HCT116 (cell line): ENCODE results near the gene IRF3. TPM values are rescaled to one million over a fixed set of nuclear protein-coding genes. Genes with fewer than 3 reads are reported as not detected.

Source experiments
- ATAC-seq: fragments of 200-7000 bp; cut with Tn5 transposase; 2 replicates; pipeline ENCODE4 v1.9.1; 2020; ENCODE audit warnings: mild to moderate bottlenecking, moderate library complexity
- BruUV-seq: library from RNA; stranded (reverse); fragments of 400-500 nt; replicated peaks from 2 replicates; lab custom pipeline; 2021; lab: Mats Ljungman, UMichigan
- CTCF ChIA-PET: fragments of 300-600 bp; sonication (Branson Sonifier 250); formaldehyde crosslinking; loops from one replicate; lab custom pipeline; 2021; ENCODE audit warnings: antibody characterized with exemption; lab: Charles Lee
- POLR2A ChIA-PET: fragments of 300-600, 350-600 bp; sonication (Branson Sonifier 250); formaldehyde crosslinking; loops from one replicate; lab custom pipeline; 2021; ENCODE audit warnings: antibody characterized with exemption; lab: Charles Lee
- RAD21 ChIA-PET, 2 experiments: fragments of 300-600 bp; sonication (Branson Sonifier 250); formaldehyde crosslinking; loops; one replicate each; lab custom pipeline; 2023; ENCODE audit warnings: low total read pairs in 2 of 2; ENCODE audit not compliant: uncharacterized antibody in 2 of 2, unreplicated experiment in 2 of 2, low non-redundant PET in 1 of 2; lab: Charles Lee
- DNase-seq: peaks from one replicate; pipeline ENCODE4 v3.0.0-alpha.2; 2010; ENCODE audit warnings: low read depth, low spot score
- H2AFZ ChIP-seq: fragments of 200-600 bp; shearing (Covaris generic), sonication (generic); 2 replicates; pipeline ENCODE4 v1.6.1; 2017; ENCODE audit warnings: low read depth, mixed run types, mixed read lengths, antibody characterized with exemption, low read length; ENCODE audit not compliant: poor library complexity, severe bottlenecking
- H3K27ac ChIP-seq: 2 replicates; pipeline ENCODE4 v1.5.1; 2012; ENCODE audit warnings: low read depth, low read length
- H3K27me3 ChIP-seq: fragments of 200-600 bp; sonication (generic); 2 replicates; pipeline ENCODE4 v1.6.1; 2016; ENCODE audit warnings: mixed run types, low read length, mixed read lengths; ENCODE audit not compliant: insufficient read depth
- H3K36me3 ChIP-seq, 2 experiments: fragments of 200-500 bp in 1 of 2; fragments of 200-600 bp in 1 of 2; sonication (Bioruptor generic) in 1 of 2; sonication (generic) in 1 of 2; 2 replicates each; pipeline versions ENCODE4 v1.5.1 to v1.6.1; 2014 to 2016; ENCODE audit warnings: low read length in 2 of 2, inconsistent platforms in 1 of 2, mixed read lengths in 1 of 2, mixed run types in 1 of 2; ENCODE audit not compliant: insufficient read depth in 2 of 2, control insufficient read depth in 1 of 2
- H3K4me1 ChIP-seq, 2 experiments: fragments of 200-600 bp in 1 of 2; sonication (generic) in 1 of 2; 2 replicates each; pipeline versions ENCODE4 v1.5.1 to v1.6.1; 2012 to 2017; ENCODE audit warnings: low read length in 2 of 2, inconsistent platforms in 1 of 2, mild to moderate bottlenecking in 1 of 2, mixed read lengths in 1 of 2, mixed run types in 1 of 2, moderate library complexity in 1 of 2; ENCODE audit not compliant: insufficient read depth in 2 of 2, control insufficient read depth in 1 of 2
- H3K4me2 ChIP-seq: fragments of 200-600 bp; sonication (generic); 2 replicates; pipeline ENCODE4 v1.6.1; 2017; ENCODE audit warnings: mixed run types, low read length, mixed read lengths
- H3K4me3 ChIP-seq, 2 experiments: fragments of 200-600 bp in 1 of 2; sonication (generic) in 1 of 2; replicated peaks in 1 of 2; 2 replicates each; pipeline ENCODE4 v1.5.1; 2011 to 2016; ENCODE audit warnings: low read length in 2 of 2, control low read depth in 1 of 2, low read depth in 1 of 2, mild to moderate bottlenecking in 1 of 2, mixed read lengths in 1 of 2, mixed run types in 1 of 2
- H3K79me2 ChIP-seq: fragments of 200-600 bp; sonication (generic); 2 replicates; pipeline ENCODE4 v1.6.1; 2017; ENCODE audit warnings: mild to moderate bottlenecking, mixed run types, low read length, moderate library complexity, mixed read lengths; ENCODE audit not compliant: insufficient read depth
- H3K9ac ChIP-seq: fragments of 200-600 bp; sonication (generic); 2 replicates; pipeline ENCODE4 v1.6.1; 2016; ENCODE audit warnings: low read length, mixed read lengths
- H3K9me2 ChIP-seq: fragments of 200-600 bp; sonication (generic), shearing (Covaris generic); 2 replicates; pipeline ENCODE4 v1.6.1; 2017; ENCODE audit warnings: mixed run types, mild to moderate bottlenecking, moderate library complexity; ENCODE audit not compliant: insufficient read depth
- H3K9me3 ChIP-seq, 2 experiments: fragments of 200-500 bp in 1 of 2; fragments of 200-600 bp in 1 of 2; sonication (Bioruptor generic) in 1 of 2; sonication (generic) in 1 of 2; 2 replicates each; pipeline ENCODE4 v1.6.1; 2014 to 2017; ENCODE audit warnings: low read length in 2 of 2, mixed read lengths in 2 of 2, inconsistent platforms in 1 of 2, low read depth in 1 of 2, mild to moderate bottlenecking in 1 of 2, mixed run types in 1 of 2, moderate library complexity in 1 of 2; ENCODE audit not compliant: control insufficient read depth in 1 of 2, insufficient read depth in 1 of 2
- H4K20me1 ChIP-seq: fragments of 200-600 bp; sonication (generic), shearing (Covaris generic); 2 replicates; pipeline ENCODE4 v1.6.1; 2017; ENCODE audit warnings: mixed run types, mild to moderate bottlenecking, moderate library complexity; ENCODE audit not compliant: insufficient read depth
- ATF3 ChIP-seq: IDR thresholded peaks from 2 replicates; pipeline ENCODE4 v1.6.1; 2012
- CEBPB ChIP-seq: IDR thresholded peaks from 2 replicates; pipeline ENCODE4 v1.6.1; 2012; ENCODE audit warnings: low read depth
- CTCF ChIP-seq, 3 experiments: fragments of 200-600 bp in 1 of 3; sonication (generic) in 1 of 3; IDR thresholded peaks in 2 of 3; conservative IDR thresholded peaks in 1 of 3; 2 replicates each; pipeline ENCODE4 v1.5.1; 2012 to 2017; ENCODE audit warnings: low read depth in 2 of 3, low read length in 2 of 3, antibody characterized with exemption in 1 of 3, borderline replicate concordance in 1 of 3, control low read depth in 1 of 3, mild to moderate bottlenecking in 1 of 3, mixed read lengths in 1 of 3, mixed run types in 1 of 3, moderate library complexity in 1 of 3; ENCODE audit not compliant: insufficient read depth in 1 of 3
- EGR1 ChIP-seq: IDR thresholded peaks from 2 replicates; pipeline ENCODE4 v1.6.1; 2012; ENCODE audit warnings: low read depth
- EZH2 ChIP-seq: fragments of 200-600 bp; sonication (generic); IDR thresholded peaks from 2 replicates; pipeline ENCODE4 v1.6.1; 2017; ENCODE audit warnings: antibody characterized with exemption, mixed run types
- EZH2phosphoT487 ChIP-seq: fragments of 200-600 bp; IDR thresholded peaks from 2 replicates; pipeline ENCODE4 v1.6.1; 2018; ENCODE audit warnings: antibody characterized with exemption, borderline replicate concordance
- FOSL1 ChIP-seq: IDR thresholded peaks from 2 replicates; pipeline ENCODE4 v1.6.1; 2012; ENCODE audit warnings: low read depth
- JUND ChIP-seq: IDR thresholded peaks from 2 replicates; pipeline ENCODE4 v1.6.1; 2012
- POLR2AphosphoS5 ChIP-seq: IDR thresholded peaks from 2 replicates; pipeline ENCODE4 v1.6.1; 2011; ENCODE audit warnings: mild to moderate bottlenecking, low read depth, low read length, moderate library complexity
- RAD21 ChIP-seq: IDR thresholded peaks from 2 replicates; pipeline ENCODE4 v1.6.1; 2012; ENCODE audit warnings: low read depth, mild to moderate bottlenecking
- SIN3A ChIP-seq: IDR thresholded peaks from 2 replicates; pipeline ENCODE4 v1.6.1; 2012; ENCODE audit warnings: low read depth
- SP1 ChIP-seq: IDR thresholded peaks from 2 replicates; pipeline ENCODE4 v1.6.1; 2012; ENCODE audit warnings: low read depth
- SRF ChIP-seq: IDR thresholded peaks from 2 replicates; pipeline ENCODE4 v1.6.1; 2012; ENCODE audit warnings: low read depth
- YY1 ChIP-seq: IDR thresholded peaks from 2 replicates; pipeline ENCODE4 v1.6.1; 2011; ENCODE audit warnings: low read length, low read depth, moderate library complexity, mild to moderate bottlenecking; ENCODE audit not compliant: insufficient replicate concordance; ENCODE audit errors: extremely low read depth
- ZFX ChIP-seq: fragments of 450-650 bp; IDR thresholded peaks from 2 replicates; pipeline ENCODE4 v1.6.1; 2017
- ZNF274 ChIP-seq: fragments of 200-500 bp; sonication (Bioruptor generic); IDR thresholded peaks from 2 replicates; pipeline ENCODE4 v1.6.1; 2014; ENCODE audit warnings: mild to moderate bottlenecking, low read depth, low read length, inconsistent platforms
- intact Hi-C: fragments of 100-400 bp; cut with micrococcal nuclease; formaldehyde crosslinking; loops from 2 replicates; pipeline ENCODE4 v1.10.0; 2022
- total RNA-seq: library from RNA; stranded (reverse); gene quantifications from one replicate; pipeline ENCODE4 v1.2.1, GENCODE V29; 2021; ENCODE audit not compliant: unreplicated experiment

IRF3 gene
- total RNA-seq, 1 experiment from 2014 or later, result 129 TPM

- TF ChIP-seq FOSL1 (no peak), POLR2AphosphoS5 (peak; percentile 54)
- TF ChIP-seq, all 23 proteins: peak for 1
- H4K20me1 ChIP-seq, result no peaks in the 10 kb centered on the region
- intact Hi-C loops, result no loop called here
- H3K4me1 ChIP-seq, result peaks cover 0 to 26% of the 10 kb centered on the region in 2 experiments; a peak in 2 of 4 replicates
- peak within 1 kb of the TSS; percentile 59 for H3K9ac ChIP-seq
- ATAC-seq, result peak; percentile 70
- H3K27ac ChIP-seq, result peak within 1 kb of the TSS; percentile 36; the same call in 1 of the 2 replicates
- no peaks in the 10 kb centered on the region for H3K9me2 ChIP-seq
- RAD21 ChIA-PET, result no interaction called here
- H3K27me3 ChIP-seq, result no peaks in the 10 kb centered on the region
- POLR2A ChIA-PET, result no interaction called here
- peak within 1 kb of the TSS; percentile 28 to 58 for H3K4me3 ChIP-seq
- DNase-seq, result no peak
- CTCF ChIA-PET, result interaction anchor here (1.2 kb wide), 1 partner anchor 10 kb away, joined by 3 read pairs; no protein-coding TSS in a partner anchor
- peak within 1 kb of the TSS; percentile 80 for H3K4me2 ChIP-seq
- BruUV-seq, result no TSS peak
- H2AFZ ChIP-seq, result no peak within 1 kb of the TSS
- H3K36me3 ChIP-seq, result peaks cover 14 to 15% of the 10 kb centered on the region in 2 experiments; a peak in 3 of 4 replicates
- H3K79me2 ChIP-seq, result peaks cover 4% of the 10 kb centered on the region; the same call in 1 of the 2 replicates
- no peaks in the 10 kb centered on the region for H3K9me3 ChIP-seq
Measured at GRCh38 chr19:49690656-49691242, 25.1 kb upstream of the IRF3 start, which contains the start of gene CPT1C. Gene CPT1C, plus strand, starts transcription at chr19:49691116. Its CDS starts 1,137 bp downstream, at chr19:49692253.

GRCh38 chr19:49690079-49690655, 24.5 kb upstream of the IRF3 start:
- Histone ChIP-seq H3K4me2 (peak overlapping the region; percentile 80), H3K79me2 (peaks cover 9% of the 10 kb centered on the region; the same call in 1 of the 2 replicates), H3K27me3 (no peaks in the 10 kb centered on the region), H3K36me3 (peaks cover 18 to 20% of the 10 kb centered on the region in 2 experiments), H2AFZ (no peak overlapping the region), H3K9me3 (no peaks in the 10 kb centered on the region), H3K9me2 (no peaks in the 10 kb centered on the region), H3K27ac (peak overlapping the region; percentile 36; the same call in 1 of the 2 replicates), H4K20me1 (no peaks in the 10 kb centered on the region), H3K4me3 (peak overlapping the region; percentile 28 to 58), H3K9ac (peak overlapping the region; percentile 59), H3K4me1 (peaks cover 0 to 26% of the 10 kb centered on the region in 2 experiments; a peak in 2 of 4 replicates)
- TF ChIP-seq CTCF (IDR thresholded peaks at IDR 0.05 in 2 of 3, conservative IDR thresholded peaks at IDR 0.05 in 1 of 3; ENCODE audit: borderline replicate concordance in 1 of 3, insufficient read depth in 1 of 3, low read depth in 2 of 3, low read length in 2 of 3) (no peak), EZH2phosphoT487 (no peak), ZNF274 (no peak), JUND (no peak), EZH2 (no peak), FOSL1 (no peak), ZFX (no peak), CEBPB (no peak), RAD21 (no peak), SIN3A (no peak; the same call in 1 of the 2 replicates), SP1 (no peak), EGR1 (no peak), YY1 (no peak), SRF (no peak), ATF3 (no peak)
- BruUV-seq, result no TSS peak
- CTCF ChIA-PET, result interaction anchor here (1.2 kb wide), 1 partner anchor 9 kb away, joined by 3 read pairs; no protein-coding TSS in a partner anchor
- ATAC-seq (peak; percentile 2), DNase-seq (no peak)
- POLR2A ChIA-PET, result no interaction called here
- RAD21 ChIA-PET, result no interaction called here
- intact Hi-C loops, result no loop called here
